Fibroblast of skin of right quadriceps (primary cell): ENCODE results near the gene GXYLT2.

Source experiments
- DNase-seq: peaks from one replicate; pipeline ENCODE4 v3.0.0-alpha.2; 2013

GXYLT2 gene

GRCh38 chr3:73021301-73021835 is 133.5 kb downstream of the GXYLT2 start:
- no peak for DNase-seq

- no peak for DNase-seq
Observed at GRCh38 chr3:73024836-73025235, 137.0 kb downstream of the GXYLT2 start.

- DNase-seq: no peak
Observed at GRCh38 chr3:73026111-73026759, 138.4 kb downstream of the GXYLT2 start.
